Ascending aorta (tissue), 2 donors: Measurements from ENCODE around the gene EPB41L2. TPM values are rescaled to one million over a fixed set of nuclear protein-coding genes. Genes with fewer than 3 reads are reported as not detected.

Experiments
- DNase-seq, 2 donors: peaks; one replicate each; pipeline ENCODE4 v3.0.0-alpha.2; 2019; ENCODE audit warnings: low spot score in 2 of 2
- H3K27ac ChIP-seq, 2 donors: fragments of 200-600 bp; sonication (generic); one replicate each; pipeline ENCODE4 v1.5.1; 2016 to 2017; ENCODE audit warnings: mild to moderate bottlenecking in 1 of 2
- H3K27me3 ChIP-seq: fragments of 200-600 bp; sonication (generic); one replicate; pipeline ENCODE4 v1.5.1; 2017
- H3K36me3 ChIP-seq, 2 donors: fragments of 200-600 bp; sonication (generic); one replicate each; pipeline ENCODE4 v1.5.1; 2016
- H3K4me1 ChIP-seq, 2 donors: fragments of 200-600 bp; sonication (generic); one replicate each; pipeline ENCODE4 v1.5.1; 2016 to 2017; ENCODE audit warnings: mild to moderate bottlenecking in 1 of 2
- H3K4me3 ChIP-seq, 2 donors: fragments of 200-600 bp; sonication (generic); one replicate each; pipeline ENCODE4 v1.5.1; 2016 to 2017; ENCODE audit warnings: mild to moderate bottlenecking in 1 of 2
- H3K9me3 ChIP-seq, 2 donors: fragments of 200-600 bp; sonication (generic); one replicate each; pipeline ENCODE4 v1.5.1; 2016
- CTCF ChIP-seq, 3 experiments: fragments of 200-600 bp in 2 of 3; fragments of 450-650 bp in 1 of 3; sonication (generic) in 2 of 3; IDR thresholded peaks; one replicate each; pipeline ENCODE4 v1.5.1; 2016 to 2019; ENCODE audit warnings: antibody characterized with exemption in 3 of 3, mild to moderate bottlenecking in 1 of 3, moderate library complexity in 1 of 3
- intact Hi-C: fragments of 100-400 bp; cut with DNase I; formaldehyde crosslinking; loops from one replicate; pipeline ENCODE4 v1.15.1; 2023
- total RNA-seq: library from RNA; depleted of rRNA; stranded (reverse); fragments of >200 nt; gene quantifications from one replicate; pipeline ENCODE4 v1.1.0, GENCODE V29; 2016

Gene EPB41L2
- 163 TPM for total RNA-seq

- no peaks in the 10 kb centered on the region for H3K9me3 ChIP-seq
- peaks cover 3 to 7% of the 10 kb centered on the region in 2 donors for H3K4me1 ChIP-seq
- peak in 2 of 3 experiments; percentile 25 to 43 for TF ChIP-seq CTCF (IDR thresholded peaks at IDR 0.05)
- peak; percentile 53 to 93 for DNase-seq
- H3K36me3 ChIP-seq: no peaks in the 10 kb centered on the region
- H3K4me3 ChIP-seq: peak within 1 kb of the TSS; percentile 96 to 97
- no peaks in the 10 kb centered on the region for H3K27me3 ChIP-seq
- H3K27ac ChIP-seq: peak within 1 kb of the TSS; percentile 77 to 83
- intact Hi-C loops: loop anchor here (1.0 to 5.0 kb wide), 5 partner anchors 61 to 176 kb away; partner anchors contain the start of gene AKAP7
These were observed at the start of gene EPB41L2 for GRCh38 chr6:131063028-131063763. EPB41L2 (minus strand) TSS chr6:131063245; CDS start chr6:130956485, 106,760 bp downstream.

- Histone ChIP-seq H3K27me3 (no peaks in the 10 kb centered on the region), H3K4me3 (no peak overlapping the region), H3K27ac (no peak overlapping the region), H3K4me1 (no peaks in the 10 kb centered on the region), H3K9me3 (no peaks in the 10 kb centered on the region), H3K36me3 (no peaks in the 10 kb centered on the region)
- DNase-seq: no peak
- no peak for TF ChIP-seq CTCF (IDR thresholded peaks at IDR 0.05)
- intact Hi-C loops: no loop called here
These were observed 49.2 kb upstream of the EPB41L2 start for GRCh38 chr6:131112249-131112648.

GRCh38 chr6:131107151-131107550 lies 44.1 kb upstream of the EPB41L2 start:
- TF ChIP-seq CTCF (IDR thresholded peaks at IDR 0.05): no peak
- H3K36me3 ChIP-seq: no peaks in the 10 kb centered on the region
- no peak overlapping the region for H3K27ac ChIP-seq
- no peaks in the 10 kb centered on the region for H3K27me3 ChIP-seq
- intact Hi-C loops: no loop called here
- no peaks in the 10 kb centered on the region for H3K9me3 ChIP-seq
- H3K4me3 ChIP-seq: no peak overlapping the region
- no peak for DNase-seq
- H3K4me1 ChIP-seq: no peaks in the 10 kb centered on the region

- intact Hi-C loops: no loop called here
- no peak for TF ChIP-seq CTCF (IDR thresholded peaks at IDR 0.05)
These were observed 40.9 kb upstream of the EPB41L2 start for GRCh38 chr6:131103901-131104300.

GRCh38 chr6:131103296-131103695 lies 40.3 kb upstream of the EPB41L2 start:
- Histone ChIP-seq H3K9me3 (no peaks in the 10 kb centered on the region), H3K27ac (no peak overlapping the region), H3K4me1 (no peaks in the 10 kb centered on the region), H3K36me3 (no peaks in the 10 kb centered on the region), H3K4me3 (no peak overlapping the region), H3K27me3 (no peaks in the 10 kb centered on the region)
- intact Hi-C loops: no loop called here
- DNase-seq: no peak
- no peak for TF ChIP-seq CTCF (IDR thresholded peaks at IDR 0.05)

More at GRCh38 chr6:131103901-131104300, 40.9 kb upstream of the EPB41L2 start:
- DNase-seq: no peak
- H3K4me3 ChIP-seq: no peak overlapping the region
- no peak overlapping the region for H3K27ac ChIP-seq
- no peaks in the 10 kb centered on the region for H3K4me1 ChIP-seq
- no peaks in the 10 kb centered on the region for H3K9me3 ChIP-seq
- no peaks in the 10 kb centered on the region for H3K36me3 ChIP-seq
- H3K27me3 ChIP-seq: no peaks in the 10 kb centered on the region
